RWPE2 (cell line): ENCODE measurements around the gene CIC.

Experiments used
- ATAC-seq: fragments of 200-7000 bp; cut with Tn5 transposase; 3 replicates; pipeline ENCODE4 v1.9.1; 2021; ENCODE audit warnings: low read depth
- DNase-seq: peaks from one replicate; pipeline ENCODE4 v3.0.0-alpha.2; 2020; ENCODE audit warnings: low spot score
- H3K27ac ChIP-seq: fragments of 450-650 bp; 2 replicates; pipeline ENCODE4 v1.5.1; 2017; ENCODE audit warnings: mild to moderate bottlenecking; ENCODE audit not compliant: poor library complexity, severe bottlenecking
- H3K27me3 ChIP-seq: fragments of 250-450 bp; sonication (Bioruptor Pico); 2 replicates; pipeline ENCODE4 v1.5.1; 2021; ENCODE audit warnings: mild to moderate bottlenecking, moderate library complexity; ENCODE audit not compliant: insufficient read depth, poor library complexity, severe bottlenecking
- H3K36me3 ChIP-seq: fragments of 250-450 bp; sonication (Bioruptor Pico); 2 replicates; pipeline ENCODE4 v1.5.1; 2020; ENCODE audit warnings: low read depth, mild to moderate bottlenecking, moderate library complexity
- H3K4me1 ChIP-seq: fragments of 250-450 bp; sonication (Bioruptor Pico); 2 replicates; pipeline ENCODE4 v1.5.1; 2021; ENCODE audit warnings: mild to moderate bottlenecking, moderate library complexity; ENCODE audit not compliant: insufficient read depth, poor library complexity, severe bottlenecking
- H3K4me3 ChIP-seq: fragments of 250-450 bp; sonication (Bioruptor Pico); 2 replicates; pipeline ENCODE4 v1.5.1; 2021; ENCODE audit warnings: mild to moderate bottlenecking, moderate library complexity; ENCODE audit not compliant: severe bottlenecking
- H3K9me3 ChIP-seq: fragments of 250-450 bp; sonication (Bioruptor Pico); 2 replicates; pipeline ENCODE4 v1.5.1; 2021; ENCODE audit warnings: mild to moderate bottlenecking, moderate library complexity; ENCODE audit not compliant: severe bottlenecking
- CTCF ChIP-seq: fragments of 450-650 bp; IDR thresholded peaks from one replicate; pipeline ENCODE4 v1.5.1; 2017; ENCODE audit warnings: mild to moderate bottlenecking, moderate library complexity; ENCODE audit not compliant: poor library complexity, severe bottlenecking

Gene CIC

GRCh38 chr19:42288881-42289555 lies 20.0 kb downstream of the CIC start:
- no peak for TF ChIP-seq CTCF
- Histone ChIP-seq H3K36me3 (peaks cover 68% of the 10 kb centered on the region), H3K4me3 (no peak overlapping the region), H3K4me1 (no peaks in the 10 kb centered on the region), H3K9me3 (no peaks in the 10 kb centered on the region), H3K27ac (no peak overlapping the region), H3K27me3 (no peaks in the 10 kb centered on the region)
- DNase-seq (no peak), ATAC-seq (no peak)

GRCh38 chr19:42289556-42290041 lies 20.5 kb downstream of the CIC start:
- H3K4me1 ChIP-seq: no peaks in the 10 kb centered on the region
- no peak for TF ChIP-seq CTCF
- H3K36me3 ChIP-seq: peaks cover 74% of the 10 kb centered on the region
- H3K27me3 ChIP-seq: no peaks in the 10 kb centered on the region
- no peak overlapping the region for H3K27ac ChIP-seq
- ATAC-seq: no peak
- no peak for DNase-seq
- H3K4me3 ChIP-seq: no peak overlapping the region
- H3K9me3 ChIP-seq: no peaks in the 10 kb centered on the region

- TF ChIP-seq CTCF: no peak
- no peak overlapping the region for H3K4me3 ChIP-seq
- ATAC-seq (no peak), DNase-seq (no peak)
- peaks cover 75% of the 10 kb centered on the region for H3K36me3 ChIP-seq
- H3K27me3 ChIP-seq: no peaks in the 10 kb centered on the region
- H3K9me3 ChIP-seq: no peaks in the 10 kb centered on the region
- H3K27ac ChIP-seq: no peak overlapping the region
- H3K4me1 ChIP-seq: no peaks in the 10 kb centered on the region
These were observed 21.1 kb downstream of the CIC start for GRCh38 chr19:42290136-42290522.

- no peak overlapping the region for H3K27ac ChIP-seq
- peak; percentile 47; the same call in 2 of the 3 replicates for ATAC-seq
These were observed 21.7 kb downstream of the CIC start for GRCh38 chr19:42290523-42291434.

More at GRCh38 chr19:42290523-42291434, 21.7 kb downstream of the CIC start:
- no peaks in the 10 kb centered on the region for H3K4me1 ChIP-seq
- H3K4me3 ChIP-seq: no peak overlapping the region
- H3K36me3 ChIP-seq: peaks cover 75% of the 10 kb centered on the region
- DNase-seq: no peak
- H3K27me3 ChIP-seq: no peaks in the 10 kb centered on the region
- peak; percentile 54 for TF ChIP-seq CTCF
- no peaks in the 10 kb centered on the region for H3K9me3 ChIP-seq
